GM20431 (cell line): Measurements from ENCODE around the gene UBE2B.

Experiments
- in situ Hi-C: fragments of 300-500 bp; cut with MseI, MboI; formaldehyde crosslinking; loops from one replicate; pipeline ENCODE4 v1.15.0; 2020; ENCODE audit warnings: low sequenced_read_pairs; ENCODE audit not compliant: unreplicated experiment

UBE2B gene

GRCh38 chr5:134436523-134437339 lies 65.4 kb downstream of the UBE2B start:
- in situ Hi-C loops, result no loop called here

GRCh38 chr5:134437340-134437846 lies 66.0 kb downstream of the UBE2B start:
- in situ Hi-C loops, result no loop called here

- in situ Hi-C loops, result no loop called here
Measured at GRCh38 chr5:134437847-134438581, 66.6 kb downstream of the UBE2B start.

GRCh38 chr5:134438721-134439123 lies 67.4 kb downstream of the UBE2B start:
- in situ Hi-C loops, result no loop called here

GRCh38 chr5:134439210-134439654 lies 67.9 kb downstream of the UBE2B start:
- in situ Hi-C loops, result no loop called here

GRCh38 chr5:134440201-134440755 lies 68.9 kb downstream of the UBE2B start:
- in situ Hi-C loops, result no loop called here
